GM12878 (cell line): ENCODE results near the gene BTBD6. TPM values are rescaled to one million over a fixed set of nuclear protein-coding genes. Genes with fewer than 3 reads are reported as not detected.

Experiments used
- ATAC-seq: fragments of 200-7000 bp; cut with Tn5 transposase; 3 replicates; pipeline ENCODE4 v1.9.1; 2020; ENCODE audit warnings: mild to moderate bottlenecking, moderate library complexity
- BruUV-seq: library from RNA; stranded (reverse); fragments of 400-500 nt; replicated peaks from 2 replicates; lab custom pipeline; 2021; lab: Mats Ljungman, UMichigan
- CTCF ChIA-PET: fragments of 300-600 bp; sonication (Branson Sonifier 250); formaldehyde crosslinking; extraction: SDS; loops from one replicate; lab custom pipeline; 2021; ENCODE audit warnings: inconsistent platforms; lab: Yijun Ruan, JAX
- POLR2A ChIA-PET: fragments of 350-600 bp; formaldehyde crosslinking; extraction: SDS; loops from one replicate; lab custom pipeline; 2021; ENCODE audit warnings: inconsistent platforms; lab: Charles Lee
- RAD21 ChIA-PET: fragments of 300-600 bp; sonication (Branson Sonifier 250); formaldehyde crosslinking; loops from one replicate; lab custom pipeline; 2023; ENCODE audit warnings: antibody characterized with exemption; ENCODE audit not compliant: unreplicated experiment; lab: Charles Lee
- SMC1A ChIA-PET: fragments of 300-600 bp; sonication (Branson Sonifier 250); formaldehyde crosslinking; loops from one replicate; lab custom pipeline; 2023; ENCODE audit not compliant: unreplicated experiment, uncharacterized antibody; lab: Charles Lee
- DNase-seq: peaks from one replicate; pipeline ENCODE4 v3.0.0-alpha.2; 2011; ENCODE audit warnings: low read depth, low spot score
- FAIRE-seq: peaks from 3 replicates; lab custom pipeline; 2011; peaks lifted over from hg19 to GRCh38; lab: Jason Lieb, UNC
- H2AFZ ChIP-seq: 2 replicates; pipeline ENCODE4 v1.6.0; 2011; ENCODE audit warnings: low read depth, low read length, control low read depth; ENCODE audit not compliant: control insufficient read depth
- H3K27ac ChIP-seq: 2 replicates; pipeline ENCODE4 v1.5.1; 2011; ENCODE audit warnings: control low read depth; ENCODE audit not compliant: control insufficient read depth, insufficient read depth
- H3K27me3 ChIP-seq, 2 experiments: replicated peaks in 1 of 2; 2 replicates each; pipeline versions ENCODE4 v1.6.0 to v1.6.1; 2011; ENCODE audit warnings: low read length in 1 of 2; ENCODE audit not compliant: control insufficient read depth in 2 of 2, insufficient read depth in 2 of 2
- H3K36me3 ChIP-seq, 2 experiments: 2 replicates each; pipeline ENCODE4 v1.5.1; 2011; ENCODE audit warnings: low read length in 1 of 2; ENCODE audit not compliant: control insufficient read depth in 2 of 2, insufficient read depth in 2 of 2
- H3K4me1 ChIP-seq: 2 replicates; pipeline ENCODE4 v1.6.1; 2011; ENCODE audit warnings: mild to moderate bottlenecking, low read length, moderate library complexity, mixed read lengths; ENCODE audit not compliant: control insufficient read depth, insufficient read depth
- H3K4me2 ChIP-seq: 2 replicates; pipeline ENCODE4 v1.6.0; 2011; ENCODE audit warnings: control low read depth; ENCODE audit not compliant: control insufficient read depth, insufficient read depth
- H3K4me3 ChIP-seq: fragments of 200-600 bp; sonication (generic); 2 replicates; pipeline ENCODE4 v1.5.1; 2016
- H3K79me2 ChIP-seq: 2 replicates; pipeline ENCODE4 v1.6.0; 2011; ENCODE audit warnings: low read length; ENCODE audit not compliant: control insufficient read depth, insufficient read depth
- H3K9ac ChIP-seq: 2 replicates; pipeline ENCODE4 v1.8.0; 2011; ENCODE audit warnings: low read length, control low read depth, mixed read lengths; ENCODE audit not compliant: control insufficient read depth, insufficient read depth
- H3K9me3 ChIP-seq: replicated peaks from 3 replicates; pipeline ENCODE4 v1.5.1; 2011; ENCODE audit warnings: mild to moderate bottlenecking, low read length; ENCODE audit not compliant: control insufficient read depth, insufficient read depth
- H4K20me1 ChIP-seq: 2 replicates; pipeline ENCODE4 v1.6.0; 2011; ENCODE audit not compliant: control insufficient read depth, insufficient read depth
- BRCA1 ChIP-seq: IDR thresholded peaks from 2 replicates; pipeline ENCODE4 v1.6.1; 2011; ENCODE audit warnings: low read depth, low read length, improper control_type of control experiment
- CEBPZ ChIP-seq: fragments of 150-350 bp; IDR thresholded peaks from 2 replicates; pipeline ENCODE4 v1.6.1; 2016; ENCODE audit warnings: low read depth, low read length
- CHD2 ChIP-seq: IDR thresholded peaks from 2 replicates; pipeline ENCODE4 v1.6.1; 2011; ENCODE audit warnings: low read depth, low read length, improper control_type of control experiment, borderline replicate concordance
- IRF5 ChIP-seq: fragments of 450-650 bp; IDR thresholded peaks from 2 replicates; pipeline ENCODE4 v1.6.1; 2017; ENCODE audit warnings: borderline replicate concordance
- JUNB ChIP-seq: IDR thresholded peaks from 2 replicates; pipeline ENCODE4 v1.6.1; 2016; ENCODE audit warnings: antibody characterized with exemption, mild to moderate bottlenecking
- KDM1A ChIP-seq: fragments of 200-600 bp; sonication (generic); IDR thresholded peaks from 2 replicates; pipeline ENCODE4 v1.6.1; 2016; ENCODE audit warnings: borderline replicate concordance
- MEF2A ChIP-seq: IDR thresholded peaks from 2 replicates; pipeline ENCODE4 v1.6.1; 2011; ENCODE audit warnings: low read depth, mild to moderate bottlenecking, low read length, moderate library complexity; ENCODE audit not compliant: insufficient read depth
- POU2F2 ChIP-seq: IDR thresholded peaks from 3 replicates; pipeline ENCODE4 v1.6.1; 2011; ENCODE audit warnings: low read depth, mild to moderate bottlenecking, low read length, borderline replicate concordance
- SMAD5 ChIP-seq: IDR thresholded peaks from 2 replicates; pipeline ENCODE4 v1.6.1; 2016; ENCODE audit warnings: antibody characterized with exemption, low read depth
- STAT1 ChIP-seq: fragments of 450-650 bp; conservative IDR thresholded peaks from 2 replicates; pipeline ENCODE4 v1.6.1; 2014; ENCODE audit warnings: antibody characterized with exemption, mild to moderate bottlenecking
- TCF3 ChIP-seq: IDR thresholded peaks from 2 replicates; pipeline ENCODE4 v1.6.1; 2012; ENCODE audit warnings: low read depth, mild to moderate bottlenecking, low read length, borderline replicate concordance; ENCODE audit not compliant: insufficient read depth
- ZNF274 ChIP-seq: IDR thresholded peaks from one replicate; pipeline ENCODE4 v1.8.0; 2011; ENCODE audit not compliant: insufficient read length, insufficient read depth
- ZNF622 ChIP-seq: fragments of 450-650 bp; IDR thresholded peaks from 2 replicates; pipeline ENCODE4 v1.6.1; 2017; ENCODE audit warnings: mild to moderate bottlenecking, inconsistent platforms
- WGBS: methylation state at CpG from one replicate; pipeline ENCODE4 v1.1.6; 2016; ENCODE audit warnings: low lambda C conversion rate; ENCODE audit not compliant: insufficient replicate concordance, insufficient coverage; ENCODE audit errors: missing lambda C conversion rate; 5-methylcytosine and 5-hydroxymethylcytosine counted together
- in situ Hi-C: fragments of 300-500 bp; cut with MboI; formaldehyde crosslinking; loops from 9 replicates; pipeline ENCODE4 v1.14.3; 2018; ENCODE audit warnings: mixed read lengths
- intact Hi-C: fragments of 100-400 bp; cut with micrococcal nuclease; formaldehyde crosslinking; loops from one replicate; pipeline ENCODE4 v1.14.2; 2022; ENCODE audit not compliant: unreplicated experiment
- polyA plus RNA-seq, 11 experiments: library from polyadenylated mRNA; depleted of rRNA in 4 of 11; unstranded in 6 of 11; stranded (reverse) in 5 of 11; fragments of >200 nt; fragmentation: Nextera tagmentation in 4 of 11; fragmentation: Illumina TruSeq in 1 of 11; extraction: Ambion mirVana in 4 of 11; extraction: Trizol in 1 of 11; gene quantifications; 1 replicate in 1 of 11; 2 replicates in 10 of 11; pipeline versions ENCODE4 v1.2.1 to v1.2.3, GENCODE V29; 2011 to 2016; ENCODE audit warnings: inconsistent platforms in 2 of 11, missing spikeins in 2 of 11, low read depth in 1 of 11
- total RNA-seq, 4 experiments: library from RNA; depleted of rRNA in 3 of 4; stranded (reverse); fragments of >200 nt in 3 of 4; fragmentation: Illumina TruSeq in 1 of 4; extraction: Trizol in 1 of 4; gene quantifications; 2 replicates each; pipeline versions ENCODE4 v1.2.1 to v1.2.3, GENCODE V29; 2013 to 2021

Gene BTBD6
- total and polyA plus RNA-seq, 10 of the 15 experiments (the other 5 are each of a cell fraction or from before 2014, with no cell fraction given), result 1.4 to 36.5 (median 15.8) TPM

GRCh38 chr14:105285174-105285573 lies 36.8 kb downstream of the BTBD6 start:
- in situ Hi-C loops, result no loop called here
- CTCF ChIA-PET, result no interaction called here

GRCh38 chr14:105286759-105287144 lies 38.4 kb downstream of the BTBD6 start:
- no peak overlapping the region for H3K4me3 ChIP-seq
- DNase-seq, result no peak
- H3K4me2 ChIP-seq, result no peak overlapping the region
- CTCF ChIA-PET, result no interaction called here
- H4K20me1 ChIP-seq, result no peaks in the 10 kb centered on the region; the same call in 1 of the 2 replicates
- H3K9ac ChIP-seq, result no peak overlapping the region
- POLR2A ChIA-PET, result no interaction called here
- ATAC-seq, result no peak
- no peak overlapping the region for H2AFZ ChIP-seq
- H3K9me3 ChIP-seq, result no peaks in the 10 kb centered on the region
- H3K79me2 ChIP-seq, result peaks cover 14% of the 10 kb centered on the region
- no peak overlapping the region for H3K27ac ChIP-seq
- SMC1A ChIA-PET, result no interaction called here
- peaks cover 0 to 6% of the 10 kb centered on the region in 2 experiments; a peak in 3 of 4 replicates for H3K36me3 ChIP-seq
- RAD21 ChIA-PET, result no interaction called here
- intact Hi-C loops, result no loop called here
- peaks cover 14% of the 10 kb centered on the region for H3K4me1 ChIP-seq
- no TSS peak for BruUV-seq
- 85% methylated on average over 9 of the region's 9 CpGs for WGBS
- no peaks in the 10 kb centered on the region for H3K27me3 ChIP-seq
- in situ Hi-C loops, result no loop called here
- FAIRE-seq, result no peak
- TF ChIP-seq BRCA1 (no peak), POU2F2 (no peak), CEBPZ (no peak), TCF3 (no peak), JUNB (no peak), SMAD5 (no peak), CHD2 (no peak), ZNF622 (no peak), ZNF274 (no peak), MEF2A (no peak)

More at GRCh38 chr14:105285174-105285573, 36.8 kb downstream of the BTBD6 start:
- Histone ChIP-seq H3K4me3 (no peak overlapping the region), H3K4me2 (no peak overlapping the region), H3K36me3 (peaks cover 0 to 16% of the 10 kb centered on the region in 2 experiments; a peak in 3 of 4 replicates), H3K9ac (no peak overlapping the region), H4K20me1 (no peaks in the 10 kb centered on the region; the same call in 1 of the 2 replicates), H3K9me3 (no peaks in the 10 kb centered on the region), H3K4me1 (no peaks in the 10 kb centered on the region; the same call in 1 of the 2 replicates), H2AFZ (no peak overlapping the region), H3K27ac (no peak overlapping the region), H3K79me2 (peaks cover 6% of the 10 kb centered on the region), H3K27me3 (no peaks in the 10 kb centered on the region)
- SMC1A ChIA-PET, result no interaction called here
- 94% methylated on average over 8 of the region's 8 CpGs for WGBS
- no peak for TF ChIP-seq STAT1
- TF ChIP-seq IRF5, result no peak
- TF ChIP-seq KDM1A, result no peak
- DNase-seq (no peak), FAIRE-seq (no peak), ATAC-seq (no peak)
- RAD21 ChIA-PET, result no interaction called here
- TSS peak; percentile 71 for BruUV-seq
- intact Hi-C loops, result no loop called here
- POLR2A ChIA-PET, result no interaction called here
